CD14-positive monocyte (primary cell): ENCODE measurements around the gene C15orf61. TPM values are rescaled to one million over a fixed set of nuclear protein-coding genes. Genes with fewer than 3 reads are reported as not detected.

ENCODE experiments used
- DNase-seq, 3 donors: peaks; one replicate each; pipeline ENCODE4 v3.0.0-alpha.2; 2011 to 2022
- H2AFZ ChIP-seq: 2 replicates; pipeline ENCODE4 v1.6.0; 2012; ENCODE audit warnings: mild to moderate bottlenecking, low read depth, low read length, inconsistent platforms; ENCODE audit not compliant: insufficient read depth, poor library complexity, severe bottlenecking
- H3K27ac ChIP-seq, 2 donors: 1 replicate in 1 of 2; 2 replicates in 1 of 2; pipeline ENCODE4 v1.5.1; 2012 to 2013; ENCODE audit warnings: low read length in 2 of 2, control low read depth in 1 of 2, inconsistent platforms in 1 of 2, low read depth in 1 of 2, mild to moderate bottlenecking in 1 of 2
- H3K27me3 ChIP-seq, 2 donors: one replicate each; pipeline versions ENCODE4 v1.6.0 to v1.6.1; 2011 to 2013; ENCODE audit warnings: low read length in 2 of 2; ENCODE audit not compliant: control insufficient read depth in 2 of 2, insufficient read depth in 2 of 2
- H3K36me3 ChIP-seq, 2 donors: replicated peaks in 1 of 2; 1 replicate in 1 of 2; 2 replicates in 1 of 2; pipeline versions ENCODE4 v1.5.1 to v1.6.1; 2012 to 2013; ENCODE audit warnings: low read length in 2 of 2, control low read depth in 1 of 2, inconsistent platforms in 1 of 2, mild to moderate bottlenecking in 1 of 2; ENCODE audit not compliant: insufficient read depth in 2 of 2, control insufficient read depth in 1 of 2
- H3K4me1 ChIP-seq, 2 donors: 1 replicate in 1 of 2; 2 replicates in 1 of 2; pipeline versions ENCODE4 v1.5.1 to v1.6.1; 2012 to 2013; ENCODE audit warnings: low read length in 2 of 2, control low read depth in 1 of 2, inconsistent platforms in 1 of 2, mild to moderate bottlenecking in 1 of 2, moderate library complexity in 1 of 2; ENCODE audit not compliant: insufficient read depth in 2 of 2, control insufficient read depth in 1 of 2
- H3K4me2 ChIP-seq: replicated peaks from 2 replicates; pipeline ENCODE3; 2012; ENCODE audit warnings: low read length, moderate library complexity, mild to moderate bottlenecking; ENCODE audit not compliant: poor library complexity, severe bottlenecking; ENCODE audit errors: extremely low read depth
- H3K4me3 ChIP-seq, 3 experiments: fragments of 200-600 bp in 1 of 3; sonication (generic) in 1 of 3; replicated peaks in 1 of 3; 1 replicate in 2 of 3; 2 replicates in 1 of 3; pipeline ENCODE4 v1.5.1; 2011 to 2013; ENCODE audit warnings: low read length in 3 of 3, mild to moderate bottlenecking in 3 of 3, control low read depth in 2 of 3, low read depth in 2 of 3, inconsistent platforms in 1 of 3, moderate library complexity in 1 of 3
- H3K79me2 ChIP-seq: 2 replicates; pipeline ENCODE4 v1.6.0; 2012; ENCODE audit warnings: mild to moderate bottlenecking, control low read depth, inconsistent platforms, low read length, moderate library complexity; ENCODE audit not compliant: insufficient read depth
- H3K9ac ChIP-seq: 2 replicates; pipeline ENCODE4 v1.6.0; 2017; ENCODE audit warnings: low read length, mild to moderate bottlenecking; ENCODE audit not compliant: insufficient read depth, poor library complexity, severe bottlenecking
- H3K9me3 ChIP-seq, 2 donors: replicated peaks in 1 of 2; 1 replicate in 1 of 2; 2 replicates in 1 of 2; pipeline versions ENCODE4 v1.5.1 to v1.6.1; 2012 to 2013; ENCODE audit warnings: low read length in 2 of 2, control low read depth in 1 of 2; ENCODE audit not compliant: control insufficient read depth in 1 of 2, insufficient read depth in 1 of 2
- H4K20me1 ChIP-seq: 2 replicates; pipeline ENCODE4 v1.6.0; 2012; ENCODE audit warnings: mild to moderate bottlenecking, low read length, control low read depth, moderate library complexity; ENCODE audit not compliant: insufficient read depth
- H3K27ac Mint-ChIP-seq, 7 donors: one replicate each; pipeline ENCODE4 v1.8.0; 2020; ENCODE audit warnings: mild to moderate bottlenecking in 7 of 7, mixed read lengths in 7 of 7, moderate library complexity in 6 of 7, inconsistent platforms in 2 of 7
- H3K27me3 Mint-ChIP-seq, 3 donors: one replicate each; pipeline ENCODE4 v1.8.0; 2021 to 2022; ENCODE audit warnings: low read depth in 3 of 3, mild to moderate bottlenecking in 3 of 3, mixed read lengths in 3 of 3, moderate library complexity in 3 of 3, inconsistent platforms in 1 of 3
- H3K36me3 Mint-ChIP-seq, 2 donors: one replicate each; pipeline ENCODE4 v1.8.0; 2020; ENCODE audit warnings: mixed read lengths in 2 of 2, inconsistent platforms in 1 of 2, mild to moderate bottlenecking in 1 of 2
- H3K4me1 Mint-ChIP-seq: one replicate; pipeline ENCODE4 v1.8.0; 2020; ENCODE audit warnings: mild to moderate bottlenecking, mixed read lengths
- H3K4me3 Mint-ChIP-seq, 2 donors: one replicate each; pipeline ENCODE4 v1.8.0; 2020; ENCODE audit warnings: mild to moderate bottlenecking in 2 of 2, mixed read lengths in 2 of 2, moderate library complexity in 1 of 2
- H3K9me3 Mint-ChIP-seq, 7 donors: one replicate each; pipeline ENCODE4 v1.8.0; 2020 to 2022; ENCODE audit warnings: mixed read lengths in 7 of 7, mild to moderate bottlenecking in 6 of 7, moderate library complexity in 6 of 7, inconsistent platforms in 2 of 7
- CTCF ChIP-seq: fragments of 200-600 bp; IDR thresholded peaks from one replicate; pipeline ENCODE4 v1.8.0; 2022; ENCODE audit warnings: antibody characterized with exemption, mild to moderate bottlenecking
- WGBS: methylation state at CpG from one replicate; pipeline ENCODE4 v1.1.5; 2013; ENCODE audit warnings: missing lambda C conversion rate; ENCODE audit not compliant: insufficient coverage; 5-methylcytosine and 5-hydroxymethylcytosine counted together
- intact Hi-C, 2 donors: fragments of 100-400 bp; cut with micrococcal nuclease; formaldehyde crosslinking; loops; one replicate each; pipeline versions ENCODE4 v1.15.0 to v1.15.1; 2023
- polyA plus RNA-seq, 3 donors: library from polyadenylated mRNA; depleted of rRNA in 1 of 3; unstranded in 2 of 3; stranded (reverse) in 1 of 3; fragments of 300-500 nt in 2 of 3; fragments of >200 nt in 1 of 3; fragmentation: Illumina TruSeq in 2 of 3; gene quantifications; 1 replicate in 2 of 3; 2 replicates in 1 of 3; pipeline ENCODE4 v1.2.3, GENCODE V29; 2012 to 2021

The C15orf61 gene
- polyA plus RNA-seq, 3 donors = 3.2 to 3.9 (median 3.6) TPM

GRCh38 chr15:67542420-67543347 is 21.8 kb downstream of the C15orf61 start, which contains the start of gene MAP2K5:
MAP2K5 (plus strand) TSS chr15:67542703; CDS start chr15:67543336, 633 bp downstream.
- Mint-ChIP-seq H3K27ac (peak within 1 kb of the TSS; percentile 87 to 97 (median 92)), H3K4me3 (peak within 1 kb of the TSS; percentile 96 to 97), H3K27me3 (peaks cover 0 to 1% (median 0%) of the 10 kb centered on the region in 3 donors), H3K36me3 (peaks cover 23 to 26% of the 10 kb centered on the region in 2 donors), H3K4me1 (peaks cover 44% of the 10 kb centered on the region), H3K9me3 (no peaks in the 10 kb centered on the region)
- Histone ChIP-seq H3K36me3 (peaks cover 14 to 30% of the 10 kb centered on the region in 2 donors), H3K9me3 (no peaks in the 10 kb centered on the region), H3K27me3 (no peaks in the 10 kb centered on the region), H3K4me3 (peak within 1 kb of the TSS; percentile 94 to 99 (median 98)), H3K4me2 (peak within 1 kb of the TSS; percentile 99), H4K20me1 (no peaks in the 10 kb centered on the region), H3K27ac (peak within 1 kb of the TSS; percentile 77 to 91), H3K9ac (peak within 1 kb of the TSS; percentile 88), H3K79me2 (peaks cover 33% of the 10 kb centered on the region), H3K4me1 (peaks cover 19 to 41% of the 10 kb centered on the region in 2 donors), H2AFZ (peak within 1 kb of the TSS; percentile 100)
- TF ChIP-seq CTCF = no peak
- under 1% methylated on average over 90 of the region's 91 CpGs for WGBS
- intact Hi-C loops = loop anchor here in 1 of 2 donors (2.0 kb wide), 1 partner anchor 22 kb away; the partner anchor contains the start of gene C15orf61
- DNase-seq = peak; percentile 67 to 77 (median 72)

GRCh38 chr15:67543348-67543718 is 22.4 kb downstream of the C15orf61 start:
- peaks cover 28 to 29% of the 10 kb centered on the region in 2 donors for H3K36me3 Mint-ChIP-seq
- Histone ChIP-seq H3K9me3 (no peaks in the 10 kb centered on the region), H3K79me2 (peaks cover 37% of the 10 kb centered on the region), H2AFZ (peak overlapping the region; percentile 100), H3K4me3 (peak overlapping the region; percentile 94 to 99 (median 98)), H3K27ac (peak overlapping the region in 1 of 2 donors; percentile 91), H3K9ac (peak overlapping the region; percentile 88), H3K36me3 (peaks cover 14 to 35% of the 10 kb centered on the region in 2 donors), H4K20me1 (no peaks in the 10 kb centered on the region), H3K27me3 (no peaks in the 10 kb centered on the region), H3K4me2 (peak overlapping the region; percentile 99), H3K4me1 (peaks cover 19 to 41% of the 10 kb centered on the region in 2 donors)
- peak overlapping the region; percentile 96 to 97 for H3K4me3 Mint-ChIP-seq
- no peaks in the 10 kb centered on the region for H3K9me3 Mint-ChIP-seq
- peak in 1 of 3 donors; percentile 7 for DNase-seq
- WGBS = 45% methylated on average over 6 of the region's 7 CpGs
- no peak for TF ChIP-seq CTCF
- peaks cover 0 to 1% (median 0%) of the 10 kb centered on the region in 3 donors for H3K27me3 Mint-ChIP-seq
- peaks cover 47% of the 10 kb centered on the region for H3K4me1 Mint-ChIP-seq
- H3K27ac Mint-ChIP-seq = peak overlapping the region; percentile 65 to 93 (median 90)
- intact Hi-C loops = loop anchor here in 1 of 2 donors (2.0 kb wide), 1 partner anchor 23 kb away; the partner anchor contains the start of gene C15orf61
